ENCODE measurements around the gene PALM2AKAP2. TPM values are rescaled to one million over a fixed set of nuclear protein-coding genes. Genes with fewer than 3 reads are reported as not detected.

The PALM2AKAP2 gene
- total RNA-seq, 2 experiments from 2014 or later = not detected

DNA sequence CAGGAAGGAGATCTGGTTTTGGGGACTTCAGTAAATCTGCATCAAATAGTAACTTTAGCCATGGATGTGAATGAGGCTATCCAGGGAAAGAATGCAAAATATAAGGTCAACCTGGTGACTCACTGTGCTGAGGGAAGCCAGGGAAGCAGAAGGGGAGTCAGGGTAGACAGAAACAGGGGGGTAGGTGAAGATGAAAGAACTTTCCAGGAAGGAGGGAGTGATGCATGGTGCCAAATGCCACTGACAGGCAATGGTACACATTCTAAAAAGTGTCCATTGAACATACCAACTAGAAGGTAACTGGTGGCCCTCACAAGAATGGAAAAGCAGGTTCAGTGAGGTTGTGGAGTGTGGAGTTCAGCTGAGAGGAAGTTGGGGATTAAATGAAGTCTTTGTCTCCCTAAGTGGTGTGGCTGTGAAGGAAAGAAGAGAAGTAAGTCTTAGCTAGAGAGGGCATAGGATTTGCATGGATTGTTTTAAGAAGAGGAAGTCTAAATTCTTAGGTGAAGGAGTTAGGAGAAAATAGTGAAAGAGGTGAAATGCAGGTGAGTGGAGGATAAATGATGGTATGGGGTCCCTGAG is 35.5 kb downstream of the PALM2AKAP2 start:
- Mint-ChIP-seq H3K4me1 (ENCODE audit: low read depth) (no peaks in the 10 kb centered on the region), H3K27me3 (peaks cover 4% of the 10 kb centered on the region), H3K36me3 (ENCODE audit: low read depth) (no peaks in the 10 kb centered on the region), H3K27ac (no peak overlapping the region), H3K4me3 (no peak overlapping the region), H3K9me3 (no peaks in the 10 kb centered on the region)
- Histone ChIP-seq H3K4me1 (ENCODE audit: insufficient read depth, low read length) (no peaks in the 10 kb centered on the region), H3K27me3 (ENCODE audit: control insufficient read depth in 1 of 2, insufficient read depth in 2 of 2, low read length in 2 of 2) (peaks cover 0 to 8% of the 10 kb centered on the region in 2 experiments), H3K36me3 (ENCODE audit: insufficient read depth, low read length) (no peaks in the 10 kb centered on the region), H3K4me3 (ENCODE audit: low read length) (no peak overlapping the region), H3K27ac (ENCODE audit: low read depth in 1 of 2, low read length in 2 of 2) (no peak overlapping the region), H3K9me3 (ENCODE audit: control insufficient read depth in 1 of 2, insufficient read depth in 1 of 2, low read length in 2 of 2) (no peaks in the 10 kb centered on the region)
- TF ChIP-seq, protein P1, sequence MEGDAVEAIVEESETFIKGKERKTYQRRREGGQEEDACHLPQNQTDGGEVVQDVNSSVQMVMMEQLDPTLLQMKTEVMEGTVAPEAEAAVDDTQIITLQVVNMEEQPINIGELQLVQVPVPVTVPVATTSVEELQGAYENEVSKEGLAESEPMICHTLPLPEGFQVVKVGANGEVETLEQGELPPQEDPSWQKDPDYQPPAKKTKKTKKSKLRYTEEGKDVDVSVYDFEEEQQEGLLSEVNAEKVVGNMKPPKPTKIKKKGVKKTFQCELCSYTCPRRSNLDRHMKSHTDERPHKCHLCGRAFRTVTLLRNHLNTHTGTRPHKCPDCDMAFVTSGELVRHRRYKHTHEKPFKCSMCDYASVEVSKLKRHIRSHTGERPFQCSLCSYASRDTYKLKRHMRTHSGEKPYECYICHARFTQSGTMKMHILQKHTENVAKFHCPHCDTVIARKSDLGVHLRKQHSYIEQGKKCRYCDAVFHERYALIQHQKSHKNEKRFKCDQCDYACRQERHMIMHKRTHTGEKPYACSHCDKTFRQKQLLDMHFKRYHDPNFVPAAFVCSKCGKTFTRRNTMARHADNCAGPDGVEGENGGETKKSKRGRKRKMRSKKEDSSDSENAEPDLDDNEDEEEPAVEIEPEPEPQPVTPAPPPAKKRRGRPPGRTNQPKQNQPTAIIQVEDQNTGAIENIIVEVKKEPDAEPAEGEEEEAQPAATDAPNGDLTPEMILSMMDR (IDR thresholded peaks at IDR 0.05) = no peak
- ATAC-seq (ENCODE audit: poor library complexity) (no peak), DNase-seq (no peak)
- ChIA-PET POLR2A (no interaction called here), CTCF (no interaction called here)
- intact Hi-C loops (cut with DNase I, micrococcal nuclease) = no loop called here

DNA sequence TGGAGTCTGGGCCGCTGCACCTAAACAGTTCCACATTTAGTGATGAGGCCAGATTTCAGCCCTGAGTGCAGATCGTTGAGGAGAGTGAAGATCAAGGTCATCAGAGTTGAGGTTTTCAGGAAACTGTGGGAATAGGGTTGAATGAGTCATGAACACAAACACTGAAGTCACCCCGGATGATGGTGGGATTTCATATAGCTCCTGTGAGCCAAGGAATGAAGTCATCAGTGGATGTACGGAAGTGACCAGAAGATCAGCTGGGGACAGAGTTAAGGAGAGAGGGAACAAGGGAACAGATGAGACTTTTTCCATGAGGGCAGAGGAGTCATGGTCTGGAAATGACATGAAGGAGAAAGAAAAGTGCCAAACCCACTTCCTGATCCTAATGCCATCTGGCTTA is 36.5 kb downstream of the PALM2AKAP2 start:
- peaks cover 6% of the 10 kb centered on the region for H3K27me3 Mint-ChIP-seq
- H3K27ac Mint-ChIP-seq = no peak overlapping the region
- CTCF ChIA-PET = no interaction called here
- no peak overlapping the region for H3K4me3 Mint-ChIP-seq
- no peak overlapping the region for H3K4me3 ChIP-seq (ENCODE audit: low read length)
- H3K36me3 ChIP-seq (ENCODE audit: insufficient read depth, low read length) = no peaks in the 10 kb centered on the region
- no peaks in the 10 kb centered on the region for H3K4me1 ChIP-seq (ENCODE audit: insufficient read depth, low read length)
- POLR2A ChIA-PET = no interaction called here
- TF ChIP-seq, protein P1 (IDR thresholded peaks at IDR 0.05) = no peak
- intact Hi-C loops (cut with DNase I, micrococcal nuclease) = no loop called here
- ATAC-seq (ENCODE audit: poor library complexity) (no peak), DNase-seq (no peak)
- H3K9me3 Mint-ChIP-seq = no peaks in the 10 kb centered on the region
- no peaks in the 10 kb centered on the region for H3K36me3 Mint-ChIP-seq (ENCODE audit: low read depth)
- H3K4me1 Mint-ChIP-seq (ENCODE audit: low read depth) = no peaks in the 10 kb centered on the region
- peaks cover 3 to 8% of the 10 kb centered on the region in 2 experiments for H3K27me3 ChIP-seq (ENCODE audit: control insufficient read depth in 1 of 2, insufficient read depth in 2 of 2, low read length in 2 of 2)
- H3K27ac ChIP-seq (ENCODE audit: low read depth in 1 of 2, low read length in 2 of 2) = no peak overlapping the region
- H3K9me3 ChIP-seq (ENCODE audit: control insufficient read depth in 1 of 2, insufficient read depth in 1 of 2, low read length in 2 of 2) = no peaks in the 10 kb centered on the region

DNA sequence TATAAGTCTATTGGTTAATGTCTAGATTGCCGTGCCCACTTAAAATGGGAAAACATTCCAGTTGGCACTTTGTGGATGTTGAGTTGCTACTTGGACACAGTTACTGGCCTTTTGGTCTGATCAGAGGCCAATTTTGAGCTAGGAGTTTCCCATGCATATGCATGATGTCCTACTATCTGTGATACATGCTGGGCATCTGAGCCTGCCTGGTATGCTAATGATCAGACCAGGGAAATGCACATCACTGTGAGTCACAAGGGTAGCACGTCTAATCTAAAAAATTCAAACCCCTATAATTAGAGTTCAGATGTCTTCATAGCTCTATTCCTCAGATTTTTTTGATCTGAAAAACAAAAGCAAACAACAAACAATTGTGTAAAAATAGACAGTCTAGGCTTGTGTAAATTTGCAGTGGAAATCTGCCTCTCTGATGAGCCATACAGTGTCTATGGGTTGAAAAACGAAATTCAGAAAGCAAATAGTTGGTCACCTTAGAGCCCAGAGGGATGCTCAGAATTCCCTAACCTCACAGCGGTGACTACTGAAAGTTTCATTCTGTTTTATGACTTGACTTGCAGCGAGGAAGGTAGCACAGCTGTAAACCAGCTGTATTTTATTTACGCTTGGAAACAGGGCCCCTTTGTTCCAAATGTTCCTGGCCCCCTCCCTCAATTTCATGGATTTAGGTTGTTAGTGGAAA is 37.3 kb downstream of the PALM2AKAP2 start:
- Histone ChIP-seq H3K36me3 (ENCODE audit: insufficient read depth, low read length) (no peaks in the 10 kb centered on the region), H3K27ac (ENCODE audit: low read depth in 1 of 2, low read length in 2 of 2) (no peak overlapping the region), H3K4me3 (ENCODE audit: low read length) (no peak overlapping the region), H3K4me1 (ENCODE audit: insufficient read depth, low read length) (no peaks in the 10 kb centered on the region), H3K27me3 (ENCODE audit: control insufficient read depth in 1 of 2, insufficient read depth in 2 of 2, low read length in 2 of 2) (peaks cover 3 to 8% of the 10 kb centered on the region in 2 experiments), H3K9me3 (ENCODE audit: control insufficient read depth in 1 of 2, insufficient read depth in 1 of 2, low read length in 2 of 2) (no peaks in the 10 kb centered on the region)
- H3K27me3 Mint-ChIP-seq = peaks cover 14% of the 10 kb centered on the region
- no peak overlapping the region for H3K4me3 Mint-ChIP-seq
- no peak overlapping the region for H3K27ac Mint-ChIP-seq
- no peaks in the 10 kb centered on the region for H3K36me3 Mint-ChIP-seq (ENCODE audit: low read depth)
- no peaks in the 10 kb centered on the region for H3K4me1 Mint-ChIP-seq (ENCODE audit: low read depth)
- POLR2A ChIA-PET = no interaction called here
- H3K9me3 Mint-ChIP-seq = no peaks in the 10 kb centered on the region
- TF ChIP-seq, protein P1 (IDR thresholded peaks at IDR 0.05) = no peak
- ATAC-seq (ENCODE audit: poor library complexity) (no peak), DNase-seq (no peak)
- intact Hi-C loops (cut with DNase I, micrococcal nuclease) = no loop called here
- CTCF ChIA-PET = no interaction called here

All from CD4-positive, alpha-beta T cell (primary cell).